H1 (cell line): ENCODE results near the gene TCF7L1. TPM values are rescaled to one million over a fixed set of nuclear protein-coding genes. Genes with fewer than 3 reads are reported as not detected.

ENCODE experiments used
- CTCF ChIA-PET: fragments of 300-600 bp; sonication (Branson Sonifier 250); formaldehyde crosslinking; loops from one replicate; lab custom pipeline; 2021; ENCODE audit not compliant: partially characterized antibody; lab: Charles Lee
- POLR2A ChIA-PET: fragments of 300-600 bp; sonication (Branson Sonifier 250); formaldehyde crosslinking; loops from one replicate; lab custom pipeline; 2021; ENCODE audit warnings: inconsistent platforms; ENCODE audit not compliant: partially characterized antibody; lab: Charles Lee
- DNase-seq, 2 experiments: peaks; one replicate each; pipeline versions ENCODE4 v3.0.0 to v3.0.0-alpha.2; 2010 to 2022; ENCODE audit warnings: low spot score in 2 of 2, low read depth in 1 of 2, mixed read lengths in 1 of 2
- FAIRE-seq: peaks from 2 replicates; lab custom pipeline; 2011; peaks lifted over from hg19 to GRCh38; lab: Jason Lieb, UNC
- H2AFZ ChIP-seq: 2 replicates; pipeline ENCODE4 v1.8.1; 2012; ENCODE audit warnings: low read length, inconsistent platforms
- H2AK5ac ChIP-seq: 2 replicates; pipeline ENCODE4 v1.6.1; 2013; ENCODE audit warnings: low read depth, low read length
- H2BK120ac ChIP-seq: replicated peaks from 2 replicates; pipeline ENCODE3; 2013; ENCODE audit warnings: low read depth, low read length, inconsistent platforms
- H2BK12ac ChIP-seq: 2 replicates; pipeline ENCODE4 v1.6.1; 2013; ENCODE audit warnings: low read depth, low read length
- H2BK15ac ChIP-seq: 2 replicates; pipeline ENCODE4 v1.6.1; 2013; ENCODE audit warnings: low read length
- H2BK20ac ChIP-seq: 2 replicates; pipeline ENCODE4 v1.6.1; 2013; ENCODE audit warnings: low read length
- H2BK5ac ChIP-seq: 2 replicates; pipeline ENCODE4 v1.6.1; 2013; ENCODE audit warnings: low read depth, low read length
- H3K14ac ChIP-seq: 2 replicates; pipeline ENCODE4 v1.6.1; 2013; ENCODE audit warnings: inconsistent platforms; ENCODE audit not compliant: insufficient read length
- H3K18ac ChIP-seq: 2 replicates; pipeline ENCODE4 v1.6.1; 2013; ENCODE audit warnings: low read length; ENCODE audit errors: extremely low read depth
- H3K23ac ChIP-seq: 2 replicates; pipeline ENCODE4 v1.6.1; 2013; ENCODE audit warnings: inconsistent platforms; ENCODE audit not compliant: insufficient read length
- H3K23me2 ChIP-seq: 2 replicates; pipeline ENCODE4 v1.6.1; 2013; ENCODE audit warnings: low read depth, low read length
- H3K27ac ChIP-seq: 2 replicates; pipeline ENCODE4 v1.6.1; 2011; ENCODE audit warnings: low read depth, low read length, inconsistent platforms
- H3K27me3 ChIP-seq, 4 experiments: replicated peaks in 1 of 4; 1 replicate in 1 of 4; 2 replicates in 3 of 4; pipeline versions ENCODE4 v1.6.1 to v1.8.1; 2011 to 2013; ENCODE audit warnings: low read length in 3 of 4, mild to moderate bottlenecking in 3 of 4, inconsistent platforms in 2 of 4, mixed read lengths in 2 of 4, moderate library complexity in 1 of 4; ENCODE audit not compliant: control insufficient read depth in 3 of 4, insufficient read depth in 3 of 4; ENCODE audit errors: extremely low read depth in 1 of 4
- H3K36me3 ChIP-seq, 4 experiments: 2 replicates each; pipeline versions ENCODE4 v1.6.1 to v1.8.1; 2011 to 2013; ENCODE audit warnings: mild to moderate bottlenecking in 4 of 4, low read length in 3 of 4, moderate library complexity in 2 of 4, control low read depth in 1 of 4, inconsistent platforms in 1 of 4; ENCODE audit not compliant: insufficient read depth in 4 of 4, control insufficient read depth in 2 of 4
- H3K4ac ChIP-seq: replicated peaks from 2 replicates; pipeline ENCODE3; 2013; ENCODE audit warnings: low read length, low read depth, mixed read lengths, inconsistent platforms; ENCODE audit not compliant: insufficient read length
- H3K4me1 ChIP-seq, 4 experiments: replicated peaks in 1 of 4; 1 replicate in 1 of 4; 2 replicates in 3 of 4; pipeline versions ENCODE4 v1.6.1 to v1.8.1; 2011 to 2013; ENCODE audit warnings: low read length in 3 of 4, inconsistent platforms in 2 of 4, mixed read lengths in 1 of 4; ENCODE audit not compliant: insufficient read depth in 4 of 4, control insufficient read depth in 3 of 4
- H3K4me2 ChIP-seq, 2 experiments: 2 replicates each; pipeline versions ENCODE4 v1.6.1 to v1.8.1; 2011 to 2013; ENCODE audit warnings: low read depth in 2 of 2, low read length in 2 of 2, control low read depth in 1 of 2, inconsistent platforms in 1 of 2, mild to moderate bottlenecking in 1 of 2; ENCODE audit not compliant: insufficient read depth in 1 of 2
- H3K4me3 ChIP-seq, 4 experiments: fragments of 200-600, 300-600 bp in 1 of 4; sonication (generic), shearing (Covaris generic), sonication (Bioruptor Twin) in 1 of 4; 2 replicates each; pipeline versions ENCODE4 v1.5.1 to v1.8.1; 2011 to 2016; ENCODE audit warnings: low read length in 4 of 4, low read depth in 3 of 4, control low read depth in 2 of 4, inconsistent platforms in 2 of 4, mild to moderate bottlenecking in 2 of 4, mixed read lengths in 1 of 4, moderate library complexity in 1 of 4; ENCODE audit not compliant: insufficient read depth in 2 of 4; ENCODE audit errors: extremely low read depth in 1 of 4
- H3K56ac ChIP-seq: replicated peaks from 2 replicates; pipeline ENCODE3; 2013; ENCODE audit warnings: low read depth, mild to moderate bottlenecking, mixed read lengths, low read length, inconsistent platforms; ENCODE audit not compliant: insufficient read length
- H3K79me1 ChIP-seq: 2 replicates; pipeline ENCODE4 v1.6.1; 2013; ENCODE audit warnings: low read depth, low read length, control low read depth
- H3K79me2 ChIP-seq, 2 experiments: 2 replicates each; pipeline versions ENCODE4 v1.6.1 to v1.8.1; 2012 to 2013; ENCODE audit warnings: low read length in 2 of 2, mild to moderate bottlenecking in 2 of 2, inconsistent platforms in 1 of 2; ENCODE audit not compliant: insufficient read depth in 2 of 2, control insufficient read depth in 1 of 2
- H3K9ac ChIP-seq, 4 experiments: replicated peaks in 1 of 4; 1 replicate in 1 of 4; 2 replicates in 3 of 4; pipeline versions ENCODE4 v1.6.1 to v1.8.1; 2011 to 2013; ENCODE audit warnings: low read depth in 3 of 4, low read length in 3 of 4, control low read depth in 2 of 4, mild to moderate bottlenecking in 2 of 4, moderate library complexity in 2 of 4, inconsistent platforms in 1 of 4; ENCODE audit errors: extremely low read depth in 1 of 4
- H3K9me3 ChIP-seq, 2 experiments: 2 replicates each; pipeline versions ENCODE4 v1.6.1 to v1.8.1; 2012 to 2013; ENCODE audit warnings: mild to moderate bottlenecking in 2 of 2, moderate library complexity in 2 of 2, control low read depth in 1 of 2, inconsistent platforms in 1 of 2, low read depth in 1 of 2, low read length in 1 of 2, mixed read lengths in 1 of 2; ENCODE audit not compliant: insufficient read depth in 2 of 2
- H4K20me1 ChIP-seq, 2 experiments: replicated peaks in 1 of 2; 2 replicates each; pipeline versions ENCODE3 to v1.8.1; 2011 to 2013; ENCODE audit warnings: inconsistent platforms in 2 of 2, low read length in 2 of 2, mild to moderate bottlenecking in 1 of 2; ENCODE audit not compliant: insufficient read depth in 2 of 2, control insufficient read depth in 1 of 2
- H4K5ac ChIP-seq: 2 replicates; pipeline ENCODE4 v1.6.1; 2013; ENCODE audit warnings: low read length, low read depth, mixed read lengths, inconsistent platforms; ENCODE audit not compliant: insufficient read length
- H4K8ac ChIP-seq: 2 replicates; pipeline ENCODE4 v1.8.0; 2013; ENCODE audit warnings: mild to moderate bottlenecking, moderate library complexity, low read length, inconsistent platforms; ENCODE audit not compliant: insufficient read depth; ENCODE audit errors: extremely low read depth
- H4K91ac ChIP-seq: replicated peaks from 2 replicates; pipeline ENCODE3; 2013; ENCODE audit warnings: low read length, mixed read lengths, inconsistent platforms; ENCODE audit not compliant: insufficient read length
- BCL11A ChIP-seq, 2 experiments: IDR thresholded peaks; one replicate each; pipeline ENCODE4 v1.6.1; 2011; ENCODE audit warnings: low read depth in 2 of 2, low read length in 2 of 2, mild to moderate bottlenecking in 2 of 2
- CHD1 ChIP-seq: IDR thresholded peaks from 2 replicates; pipeline ENCODE4 v1.6.1; 2012; ENCODE audit warnings: low read depth, low read length, improper control_type of control experiment
- TBP ChIP-seq: IDR thresholded peaks from 2 replicates; pipeline ENCODE4 v1.6.1; 2011; ENCODE audit warnings: low read depth, low read length, improper control_type of control experiment
- USF2 ChIP-seq: IDR thresholded peaks from 2 replicates; pipeline ENCODE4 v1.6.1; 2011; ENCODE audit warnings: low read length, improper control_type of control experiment
- WGBS, 2 experiments: shearing (Covaris generic) in 1 of 2; methylation state at CpG; one replicate each; pipeline versions ENCODE4 v1.1.6 to v1.1.7; 2013 to 2015; ENCODE audit warnings: low lambda C conversion rate in 2 of 2, mixed read lengths in 2 of 2, inconsistent platforms in 1 of 2, low coverage in 1 of 2, missing lambda C conversion rate in 1 of 2; ENCODE audit not compliant: insufficient replicate concordance in 2 of 2, insufficient coverage in 1 of 2, insufficient read length in 1 of 2; ENCODE audit errors: extremely low coverage in 1 of 2, missing lambda C conversion rate in 1 of 2; 5-methylcytosine and 5-hydroxymethylcytosine counted together
- polyA plus RNA-seq, 7 experiments: library from polyadenylated mRNA; depleted of rRNA in 3 of 7; stranded (reverse) in 5 of 7; unstranded in 2 of 7; fragments of >200 nt in 5 of 7; fragments of 200-250 nt in 2 of 7; gene quantifications; 1 replicate in 5 of 7; 2 replicates in 1 of 7; 4 replicates in 1 of 7; pipeline versions ENCODE4 v1.2.1 to v1.2.3, GENCODE V29; 2011 to 2013; ENCODE audit warnings: missing spikeins in 2 of 7, mixed read lengths in 2 of 7
- total RNA-seq: library from RNA; stranded (reverse); fragmentation: NEBNext Ultra II Directional; extraction: Animal tissue kit (Norgen Biotek cat#: 25700); gene quantifications from 2 replicates; pipeline ENCODE4 v1.2.1, GENCODE V29; 2021

The TCF7L1 gene
- total and polyA plus RNA-seq, 2 of the 8 experiments (the other 6 are each of a cell fraction or from before 2014, with no cell fraction given), result 27.5 to 108 TPM

GRCh38 chr2:85114586-85115330 lies 18.4 kb upstream of the TCF7L1 start:
- 86% methylated on average over 2 of the region's 2 CpGs; no CpG with 5 or more reads in 1 of the 2 experiments for WGBS, 2 experiments
- no peak overlapping the region for H3K18ac ChIP-seq
- no peak overlapping the region for H2BK5ac ChIP-seq
- no peak overlapping the region for H3K9ac ChIP-seq
- no peak overlapping the region for H3K4me3 ChIP-seq
- H2AK5ac ChIP-seq, result no peak overlapping the region
- no peak overlapping the region for H2BK15ac ChIP-seq
- no peaks in the 10 kb centered on the region for H3K23me2 ChIP-seq
- no peaks in the 10 kb centered on the region for H4K20me1 ChIP-seq
- POLR2A ChIA-PET, result interaction anchor here (0.9 kb wide), 1 partner anchor 18 kb away, joined by 4 read pairs; no protein-coding TSS in a partner anchor
- H2BK12ac ChIP-seq, result no peak overlapping the region
- no peak overlapping the region for H3K27ac ChIP-seq
- H3K4me2 ChIP-seq, result no peak overlapping the region
- H4K91ac ChIP-seq, result no peak overlapping the region
- peaks cover 2 to 25% (median 16%) of the 10 kb centered on the region in 4 experiments for H3K27me3 ChIP-seq
- H3K56ac ChIP-seq, result no peak overlapping the region
- CTCF ChIA-PET, result interaction anchor here (0.7 to 2.9 kb wide), 7 partner anchors 16 to 185 kb away, joined by 3 to 10 read pairs (median 4); no protein-coding TSS in a partner anchor
- FAIRE-seq, result no peak
- H2AFZ ChIP-seq, result no peak overlapping the region
- no peak overlapping the region for H2BK120ac ChIP-seq
- no peak for DNase-seq
- TF ChIP-seq CHD1, result no peak
- TF ChIP-seq USF2, result no peak
- no peak for TF ChIP-seq BCL11A (IDR thresholded peaks at IDR 0.05; ENCODE audit: low read depth in 2 of 2, low read length in 2 of 2)
- TF ChIP-seq TBP, result no peak
- no peak overlapping the region for H3K4ac ChIP-seq
- peaks cover 0 to 2% (median under 1%) of the 10 kb centered on the region in 4 experiments; a peak in 1 of 7 replicates for H3K4me1 ChIP-seq
- H3K9me3 ChIP-seq, result no peaks in the 10 kb centered on the region
- H4K5ac ChIP-seq, result no peak overlapping the region
- no peak overlapping the region for H2BK20ac ChIP-seq
- no peaks in the 10 kb centered on the region for H3K36me3 ChIP-seq
- no peak overlapping the region for H4K8ac ChIP-seq
- no peaks in the 10 kb centered on the region for H3K79me1 ChIP-seq
- no peaks in the 10 kb centered on the region for H3K79me2 ChIP-seq
- H3K23ac ChIP-seq, result no peak overlapping the region
- no peak overlapping the region for H3K14ac ChIP-seq
